Measurements from ENCODE around the gene MUC16.

GRCh38 chr19:9040131-9040530 is 29.9 kb upstream of the MUC16 start:
- TF ChIP-seq POLR2AphosphoS5 (IDR thresholded peaks at IDR 0.05; ENCODE audit: low read depth, low read length) (no peak), REST (IDR thresholded peaks at IDR 0.05; ENCODE audit: insufficient read depth in 1 of 2, low read depth in 2 of 2, low read length in 2 of 2) (no peak), TAF1 (IDR thresholded peaks at IDR 0.05; ENCODE audit: borderline replicate concordance, insufficient read depth, low read length) (no peak), SIN3A (IDR thresholded peaks at IDR 0.05; ENCODE audit: borderline replicate concordance, insufficient read depth, low read length) (no peak)
